GM12892 (cell line): Measurements from ENCODE around the gene RIOK3.

Source experiments
- POLR2A ChIP-seq: IDR thresholded peaks from 2 replicates; pipeline ENCODE4 v1.6.1; 2011; ENCODE audit warnings: low read depth, low read length, control low read depth
- POLR2AphosphoS5 ChIP-seq: IDR thresholded peaks from 2 replicates; pipeline ENCODE4 v1.6.1; 2011; ENCODE audit warnings: low read depth, low read length, control low read depth
- TAF1 ChIP-seq: IDR thresholded peaks from 2 replicates; pipeline ENCODE4 v1.6.1; 2011; ENCODE audit warnings: low read depth, mild to moderate bottlenecking, control low read depth, low read length, borderline replicate concordance

DNA sequence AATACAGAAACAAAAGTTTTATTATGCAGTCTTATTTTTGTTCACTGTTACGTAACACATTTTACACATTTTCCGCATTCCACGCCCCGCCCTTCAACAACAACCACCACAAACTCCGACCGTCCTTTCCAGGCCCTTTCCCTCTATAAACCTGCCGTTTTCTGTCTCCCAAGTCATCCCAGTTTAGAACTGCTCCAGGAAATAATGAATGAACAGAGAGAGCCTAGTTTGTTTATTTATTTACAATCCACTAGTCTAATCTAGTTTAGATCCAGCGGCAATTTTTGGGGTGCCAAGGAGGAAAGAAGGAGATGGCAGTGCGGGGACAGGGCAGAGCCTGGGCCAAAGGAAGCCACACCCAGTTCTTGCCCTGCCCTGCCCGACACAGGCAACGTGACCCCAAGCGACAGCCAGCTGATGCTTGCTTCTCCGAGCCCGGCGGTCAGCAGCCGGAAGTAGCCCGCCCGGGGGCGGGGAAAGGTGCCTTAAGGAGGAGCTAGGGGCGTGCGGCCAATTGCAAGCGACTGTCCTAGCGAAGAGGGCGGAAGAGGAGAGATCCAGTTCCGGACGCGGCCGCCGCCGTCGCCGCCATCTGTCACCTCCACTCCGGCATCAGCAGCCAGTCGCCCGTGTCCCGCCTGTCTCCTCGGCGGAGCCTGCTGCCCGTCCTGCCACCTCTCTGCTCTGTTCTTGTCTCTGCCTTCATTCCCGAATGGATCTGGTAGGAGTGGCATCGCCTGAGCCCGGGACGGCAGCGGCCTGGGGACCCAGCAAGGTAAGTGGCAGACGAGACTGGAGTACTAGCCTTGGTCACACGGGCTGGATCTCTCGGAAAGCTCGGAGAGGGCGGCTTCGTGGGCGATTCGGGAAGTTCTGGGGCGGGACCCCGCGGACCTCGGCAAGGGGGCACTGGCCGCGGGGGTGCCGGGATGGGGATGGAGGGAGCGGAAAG is at the start of gene RIOK3:
- TF ChIP-seq POLR2A (peak; percentile 92), POLR2AphosphoS5 (peak; percentile 92), TAF1 (peak; percentile 19; the same call in 1 of the 2 replicates)
